ENCODE data around the gene CEMP1.

Gene CEMP1

DNA sequence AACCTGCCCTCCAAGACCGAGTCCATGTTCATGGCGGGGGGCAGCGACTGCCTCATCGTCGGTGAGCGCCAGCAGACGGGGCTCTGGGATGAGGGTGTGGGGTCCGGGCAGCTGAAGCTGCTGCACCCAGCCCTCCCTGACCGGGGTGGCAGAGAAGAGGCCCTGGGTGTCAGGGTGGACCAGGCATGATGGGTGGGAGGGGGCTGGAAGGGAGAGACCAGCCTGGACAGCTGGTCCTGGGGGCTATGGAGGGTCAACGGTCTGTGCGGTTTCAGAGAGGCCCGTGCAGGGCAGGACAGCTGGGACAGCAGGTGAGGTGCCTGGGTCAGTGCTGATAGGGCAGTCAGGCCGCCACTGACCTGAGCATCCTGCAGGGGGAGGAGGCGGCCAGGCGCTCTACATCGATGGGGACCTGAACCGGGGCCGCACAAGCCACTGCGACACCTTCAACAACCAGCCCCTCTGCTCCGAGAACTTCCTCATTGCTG, 30.7 kb downstream of the CEMP1 start:
- no peak for DNase-seq

GRCh38 chr16:2499890-2500429, 31.2 kb downstream of the CEMP1 start:
- DNase-seq: no peak

DNA sequence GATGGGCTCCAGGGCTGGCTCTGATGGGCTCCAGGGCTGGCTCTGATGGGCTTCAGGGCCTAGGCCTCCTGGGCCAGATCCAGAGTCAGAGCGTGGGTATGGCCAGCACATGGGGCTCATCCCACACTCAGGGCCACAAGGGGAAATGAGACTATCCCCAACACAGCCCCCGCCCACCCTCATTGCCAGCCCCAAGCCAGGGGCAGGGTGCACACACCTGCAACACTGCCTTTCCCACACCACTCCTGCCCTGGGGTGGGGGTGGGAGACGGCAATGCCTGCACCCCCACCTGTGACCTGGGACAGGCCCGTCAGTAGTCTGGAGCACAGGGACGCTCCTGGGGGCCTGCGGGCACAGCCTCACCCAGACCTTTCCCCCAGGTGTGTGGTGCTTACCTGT, 31.8 kb downstream of the CEMP1 start:
- DNase-seq: no peak

DNA sequence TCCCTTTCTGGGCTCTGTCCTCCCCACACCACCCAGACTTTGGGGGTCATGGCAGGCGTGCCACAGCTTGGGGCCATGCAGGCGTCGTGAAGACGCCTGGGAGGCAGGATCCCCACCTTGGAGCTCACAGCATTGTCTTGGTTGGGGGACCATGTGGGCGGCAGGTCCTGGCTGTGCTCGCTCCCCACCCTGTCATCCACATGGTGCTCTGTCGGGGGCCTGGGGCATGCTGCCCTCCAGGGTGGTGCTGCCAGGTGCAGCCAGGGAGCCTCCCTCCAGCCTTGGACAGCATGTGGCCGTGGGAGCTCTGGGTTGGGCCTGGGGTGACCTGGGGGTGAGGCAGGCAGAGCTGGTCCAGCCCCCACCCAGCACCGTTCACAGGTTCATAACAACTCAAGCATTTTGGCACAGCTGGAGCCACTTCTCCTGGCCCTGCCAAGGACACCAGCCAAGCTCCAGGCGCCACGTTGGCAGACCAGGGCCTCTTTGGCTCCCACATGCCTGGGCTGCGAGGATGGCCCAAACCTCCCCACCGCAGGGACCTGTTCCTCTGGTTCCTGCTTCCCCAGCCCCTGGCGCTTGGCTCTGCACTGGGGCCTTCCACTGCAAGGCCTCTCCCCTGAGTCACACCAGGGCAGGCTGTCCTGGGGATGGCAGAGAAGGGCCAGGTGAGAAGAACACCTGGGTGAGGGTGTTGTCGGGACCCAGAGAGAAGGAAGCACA, 32.5 kb downstream of the CEMP1 start:
- no peak for DNase-seq

- DNase-seq: no peak
Measured at GRCh38 chr16:2497695-2498484, 33.3 kb downstream of the CEMP1 start.

- no peak for DNase-seq
Measured at GRCh38 chr16:2497116-2497630, 34.0 kb downstream of the CEMP1 start.

DNA sequence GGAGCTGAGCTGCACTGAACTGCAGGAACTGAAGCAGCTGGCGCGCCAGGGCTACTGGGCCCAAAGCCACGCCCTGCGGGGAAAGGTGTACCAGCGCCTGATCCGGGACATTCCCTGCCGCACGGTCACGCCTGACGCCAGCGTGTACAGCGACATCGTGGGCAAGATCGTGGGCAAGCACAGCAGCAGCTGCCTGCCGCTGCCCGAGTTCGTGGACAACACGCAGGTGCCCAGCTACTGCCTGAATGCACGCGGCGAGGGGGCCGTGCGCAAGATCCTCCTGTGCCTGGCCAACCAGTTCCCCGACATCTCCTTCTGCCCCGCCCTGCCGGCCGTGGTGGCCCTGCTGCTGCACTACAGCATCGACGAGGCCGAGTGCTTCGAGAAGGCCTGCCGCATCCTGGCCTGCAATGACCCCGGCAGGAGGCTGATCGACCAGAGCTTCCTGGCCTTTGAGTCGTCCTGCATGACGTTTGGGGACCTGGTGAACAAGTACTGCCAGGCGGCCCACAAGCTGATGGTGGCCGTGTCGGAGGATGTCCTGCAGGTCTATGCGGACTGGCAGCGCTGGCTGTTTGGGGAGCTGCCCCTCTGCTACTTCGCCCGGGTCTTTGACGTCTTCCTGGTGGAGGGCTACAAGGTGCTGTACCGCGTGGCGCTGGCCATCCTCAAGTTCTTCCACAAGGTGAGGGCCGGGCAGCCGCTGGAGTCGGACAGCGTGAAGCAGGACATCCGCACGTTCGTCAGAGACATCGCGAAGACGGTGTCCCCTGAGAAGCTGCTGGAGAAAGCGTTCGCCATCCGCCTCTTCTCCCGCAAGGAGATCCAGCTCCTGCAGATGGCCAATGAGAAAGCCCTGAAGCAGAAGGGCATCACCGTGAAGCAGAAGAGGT, 34.7 kb downstream of the CEMP1 start:
- DNase-seq: no peak

- no peak for DNase-seq
Measured at GRCh38 chr16:2495041-2495440, 36.2 kb downstream of the CEMP1 start.

DNA sequence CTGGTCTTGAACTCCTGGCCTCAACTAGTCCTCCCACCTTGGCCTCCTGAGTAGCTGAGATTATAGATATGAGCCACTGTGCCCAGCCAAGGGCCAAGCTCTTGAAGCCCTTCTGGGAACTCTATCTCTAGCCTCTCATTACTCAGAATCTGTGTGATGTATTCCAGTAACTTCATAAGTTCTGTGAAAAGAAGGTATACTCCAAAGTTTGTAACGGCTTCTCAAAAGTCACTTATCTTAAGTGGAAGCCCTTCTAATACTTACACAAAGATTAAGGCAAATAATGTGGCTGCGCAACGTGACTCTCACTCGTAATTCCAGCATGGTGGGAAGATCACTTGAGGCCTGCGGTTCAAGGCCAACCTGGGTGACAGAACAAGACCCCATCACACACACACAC, 36.6 kb downstream of the CEMP1 start:
- DNase-seq: no peak

GRCh38 chr16:2493605-2494004, 37.6 kb downstream of the CEMP1 start:
- DNase-seq: no peak

GRCh38 chr16:2492292-2492691, 38.9 kb downstream of the CEMP1 start:
- DNase-seq: no peak

- DNase-seq: no peak
Measured at GRCh38 chr16:2490190-2491105, 40.8 kb downstream of the CEMP1 start.

DNA sequence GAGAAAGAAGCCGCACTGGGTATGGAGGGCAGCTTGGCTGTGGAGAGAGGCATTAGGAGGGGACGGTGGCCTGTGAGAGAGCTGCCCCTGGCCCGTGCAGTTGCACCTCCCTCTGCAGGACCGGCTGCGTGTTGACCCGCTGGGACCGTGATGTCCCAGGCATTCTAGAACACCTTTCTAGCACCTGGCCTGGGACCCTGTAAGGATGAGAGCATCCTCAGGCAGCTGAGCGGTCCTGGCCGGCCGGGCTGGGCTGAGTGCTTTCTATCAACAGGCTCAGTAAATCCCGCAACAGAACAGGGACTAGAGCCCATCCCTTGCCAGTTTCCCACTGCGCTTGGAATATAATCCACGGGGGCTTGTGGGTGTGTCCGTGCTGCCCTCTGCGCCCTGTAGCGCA, 41.6 kb downstream of the CEMP1 start:
- no peak for DNase-seq

GRCh38 chr16:2487903-2488531, 43.2 kb downstream of the CEMP1 start:
- no peak for DNase-seq

GRCh38 chr16:2487517-2487842, 43.7 kb downstream of the CEMP1 start:
- DNase-seq: no peak

- DNase-seq: peak; percentile 81
Measured at GRCh38 chr16:2486645-2487516, 44.3 kb downstream of the CEMP1 start.

DNA sequence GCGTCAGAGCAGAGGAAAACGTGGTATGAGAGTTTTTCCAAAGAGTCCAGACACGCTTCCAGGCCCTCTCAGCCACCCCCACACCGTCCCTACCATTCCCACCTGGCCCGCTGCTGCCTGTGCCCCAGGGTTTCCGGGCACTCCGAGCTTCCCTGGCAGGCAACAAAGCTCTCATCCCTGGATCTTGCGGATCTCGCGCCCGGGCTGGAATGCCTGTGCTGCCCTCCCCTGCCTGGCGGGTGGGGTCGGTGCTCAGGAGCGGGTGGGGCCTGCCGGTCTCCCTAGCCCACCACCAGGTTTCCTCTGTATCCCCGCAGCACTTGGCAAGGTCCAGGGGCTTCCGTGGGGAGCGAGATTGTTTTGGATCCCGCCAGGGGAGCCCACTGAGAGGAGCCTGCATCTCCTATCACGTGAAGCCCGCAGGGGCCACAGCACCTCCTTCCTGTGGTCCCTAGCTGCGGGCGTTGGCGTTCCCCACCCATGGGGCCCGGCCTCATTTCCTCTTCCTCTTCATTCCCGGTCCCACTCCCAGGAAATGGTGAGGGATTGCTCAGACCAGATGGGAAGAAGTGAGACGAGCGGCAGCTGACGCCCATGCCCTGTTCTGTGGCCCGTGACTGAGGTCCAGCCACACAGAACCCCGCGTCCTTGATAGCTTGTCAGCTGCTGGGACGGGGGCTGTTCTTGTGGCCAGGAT, 45.2 kb downstream of the CEMP1 start:
- DNase-seq: no peak

DNA sequence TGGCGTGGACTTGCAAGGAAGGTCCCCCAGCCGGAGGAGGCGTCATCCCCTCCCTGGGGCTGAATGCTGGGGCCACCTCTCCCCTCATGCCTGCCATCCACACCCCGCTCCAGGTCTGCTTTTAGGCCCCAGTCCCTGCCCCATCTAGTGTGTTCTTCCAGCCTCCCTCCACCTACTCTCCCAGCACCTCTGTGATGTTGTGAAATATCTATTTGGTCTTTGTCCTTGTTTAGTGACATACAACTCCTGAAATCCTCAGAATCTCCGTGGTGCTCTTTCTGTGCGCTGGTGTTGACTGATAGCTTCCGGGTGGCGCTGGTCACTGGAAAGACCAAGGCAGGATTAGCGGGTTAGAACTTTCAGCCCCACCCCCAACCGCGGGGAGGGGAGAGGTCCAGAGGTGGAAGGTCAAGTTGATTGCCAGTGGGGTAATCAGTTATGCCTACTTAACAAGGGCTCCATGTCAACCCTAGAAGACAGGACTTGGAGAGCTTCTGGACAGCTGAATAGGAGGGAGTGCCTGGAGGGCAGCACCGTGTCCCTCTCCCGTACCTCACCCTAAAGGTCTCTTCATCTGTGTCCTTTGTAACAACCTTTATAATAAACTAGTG, 46.2 kb downstream of the CEMP1 start:
- DNase-seq: no peak

All from stimulated activated CD4-positive, alpha-beta T cell treated with anti-CD3 and anti-CD28 coated beads, Interleukin-1b, Interleukin-23, amount 100 ng/mL, for 48 hours (primary cell).